ENCODE results near the gene C14orf132.

DNA sequence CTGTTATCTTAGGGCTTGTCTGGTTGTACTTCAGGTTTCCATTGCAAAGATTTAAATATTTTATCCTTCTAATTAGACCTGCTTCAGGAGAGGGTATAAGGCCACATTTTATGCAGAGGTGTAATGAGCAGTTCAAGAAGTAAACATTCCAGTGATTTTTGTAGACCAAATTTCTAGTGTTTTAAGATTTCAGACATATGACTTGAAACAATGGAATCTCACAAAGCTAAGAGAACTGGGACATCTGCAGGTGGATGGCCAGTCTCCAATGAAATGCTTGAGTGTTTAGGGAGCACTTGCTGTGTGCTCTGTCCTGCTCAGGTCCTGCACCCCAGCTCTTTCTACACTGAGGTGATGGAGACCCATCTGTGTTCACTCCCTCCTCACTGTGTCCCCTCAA, 7.9 kb downstream of the C14orf132 start:
- TF ChIP-seq POLR2A (IDR thresholded peaks at IDR 0.05) (no peak), POLR2AphosphoS5 (IDR thresholded peaks at IDR 0.05) (no peak)
- TF ChIP-seq, protein P1, sequence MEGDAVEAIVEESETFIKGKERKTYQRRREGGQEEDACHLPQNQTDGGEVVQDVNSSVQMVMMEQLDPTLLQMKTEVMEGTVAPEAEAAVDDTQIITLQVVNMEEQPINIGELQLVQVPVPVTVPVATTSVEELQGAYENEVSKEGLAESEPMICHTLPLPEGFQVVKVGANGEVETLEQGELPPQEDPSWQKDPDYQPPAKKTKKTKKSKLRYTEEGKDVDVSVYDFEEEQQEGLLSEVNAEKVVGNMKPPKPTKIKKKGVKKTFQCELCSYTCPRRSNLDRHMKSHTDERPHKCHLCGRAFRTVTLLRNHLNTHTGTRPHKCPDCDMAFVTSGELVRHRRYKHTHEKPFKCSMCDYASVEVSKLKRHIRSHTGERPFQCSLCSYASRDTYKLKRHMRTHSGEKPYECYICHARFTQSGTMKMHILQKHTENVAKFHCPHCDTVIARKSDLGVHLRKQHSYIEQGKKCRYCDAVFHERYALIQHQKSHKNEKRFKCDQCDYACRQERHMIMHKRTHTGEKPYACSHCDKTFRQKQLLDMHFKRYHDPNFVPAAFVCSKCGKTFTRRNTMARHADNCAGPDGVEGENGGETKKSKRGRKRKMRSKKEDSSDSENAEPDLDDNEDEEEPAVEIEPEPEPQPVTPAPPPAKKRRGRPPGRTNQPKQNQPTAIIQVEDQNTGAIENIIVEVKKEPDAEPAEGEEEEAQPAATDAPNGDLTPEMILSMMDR (IDR thresholded peaks at IDR 0.05), result no peak
